Measurements from ENCODE around the gene MAP7D2. TPM values are rescaled to one million over a fixed set of nuclear protein-coding genes. Genes with fewer than 3 reads are reported as not detected.

The MAP7D2 gene
- total RNA-seq, 1 experiment from 2014 or later = 1.9 TPM

- H3K27ac ChIP-seq (ENCODE audit: insufficient read length, low read depth, low read length) = no peak overlapping the region
- no peak overlapping the region for H2BK15ac ChIP-seq (ENCODE audit: low read depth, low read length)
- H4K91ac ChIP-seq (ENCODE audit: insufficient read length, low read depth, low read length) = no peak overlapping the region
- H3K4me1 Mint-ChIP-seq = peaks cover 3 to 4% of the 10 kb centered on the region in 2 experiments; a peak in 3 of 4 replicates
- no peaks in the 10 kb centered on the region for H3K4me1 ChIP-seq (ENCODE audit: insufficient read depth, low read length)
- no peak overlapping the region for H2AFZ ChIP-seq (ENCODE audit: low read length)
- peaks cover 56 to 60% of the 10 kb centered on the region in 2 experiments for H3K9me3 Mint-ChIP-seq
- TF ChIP-seq CTCF (conservative IDR thresholded peaks at IDR 0.05) = no peak; the same call in 2 of the 3 replicates
- H3K36me3 Mint-ChIP-seq (ENCODE audit: insufficient read depth in 1 of 3, low read depth in 3 of 3) = peaks cover 0 to 4% (median 0%) of the 10 kb centered on the region in 3 experiments; a peak in 1 of 7 replicates
- H3K79me1 ChIP-seq (ENCODE audit: insufficient read depth, low read depth, low read length, poor library complexity, severe bottlenecking) = no peaks in the 10 kb centered on the region
- no peak overlapping the region for H3K14ac ChIP-seq (ENCODE audit: insufficient read depth, low read length)
- no peak overlapping the region for H3K56ac ChIP-seq (ENCODE audit: insufficient read length, low read depth, low read length)
- no peak overlapping the region for H3K23ac ChIP-seq (ENCODE audit: insufficient read length, low read depth, low read length)
- no peaks in the 10 kb centered on the region for H3K79me2 ChIP-seq (ENCODE audit: insufficient read depth, low read length)
- no peak overlapping the region for H3K18ac ChIP-seq (ENCODE audit: insufficient read length, low read depth, low read length)
- H3K4ac ChIP-seq (ENCODE audit: low read depth, low read length) = no peak overlapping the region
- no peak overlapping the region for H4K5ac ChIP-seq (ENCODE audit: insufficient read length, low read depth, low read length)
- no peaks in the 10 kb centered on the region for H3K27me3 ChIP-seq (ENCODE audit: insufficient read depth, low read length)
- H3K27ac Mint-ChIP-seq = no peak overlapping the region
- no CpG with 5 or more reads among the region's 4 CpGs for WGBS (ENCODE audit: extremely low coverage, insufficient read length, low lambda C conversion rate)
- H2BK20ac ChIP-seq (ENCODE audit: low read depth, low read length, poor library complexity, severe bottlenecking) = no peak overlapping the region
- H4K20me1 ChIP-seq (ENCODE audit: control insufficient read depth, insufficient read depth, insufficient read length) = no peaks in the 10 kb centered on the region
- H3K27me3 Mint-ChIP-seq (ENCODE audit: low read depth) = no peaks in the 10 kb centered on the region; the same call in 1 of the 2 replicates
- H3K4me2 ChIP-seq (ENCODE audit: insufficient read depth, insufficient read length, low read length) = no peak overlapping the region
- no peak overlapping the region for H3T11ph ChIP-seq (ENCODE audit: low read length)
- H3K9ac ChIP-seq (ENCODE audit: extremely low read depth, insufficient read length, low read length) = no peak overlapping the region
- H2BK12ac ChIP-seq (ENCODE audit: insufficient read length, low read depth, low read length) = no peak overlapping the region
- H4K8ac ChIP-seq (replicated peaks; ENCODE audit: insufficient read length, low read depth, low read length) = no peak overlapping the region
- no peaks in the 10 kb centered on the region for H3K23me2 ChIP-seq (ENCODE audit: insufficient read length, low read depth, low read length, poor library complexity, severe bottlenecking)
- H2BK120ac ChIP-seq (ENCODE audit: low read depth, low read length, poor library complexity, severe bottlenecking) = no peak overlapping the region
- no peak overlapping the region for H3K4me3 Mint-ChIP-seq
- peak; percentile 36 for DNase-seq
- no peak overlapping the region for H2AK5ac ChIP-seq (ENCODE audit: insufficient read length, low read length)
- H3K9me3 ChIP-seq (ENCODE audit: control insufficient read depth, low read depth, low read length) = peaks cover 27% of the 10 kb centered on the region
- no peak overlapping the region for H2BK5ac ChIP-seq (ENCODE audit: insufficient read length, low read length)
Measured at GRCh38 chrX:20001588-20001987, 115.1 kb downstream of the MAP7D2 start.
